GM12873 (cell line): ENCODE measurements around the gene TMEM163.

Source experiments
- TF ChIP-seq, protein P1 (sequence below): IDR thresholded peaks from 2 replicates; pipeline ENCODE4 v1.5.1; 2012; ENCODE audit warnings: low read depth, mild to moderate bottlenecking, moderate library complexity, low read length, control low read depth; ENCODE audit not compliant: insufficient read depth; ENCODE audit errors: missing control alignments

Gene TMEM163

DNA sequence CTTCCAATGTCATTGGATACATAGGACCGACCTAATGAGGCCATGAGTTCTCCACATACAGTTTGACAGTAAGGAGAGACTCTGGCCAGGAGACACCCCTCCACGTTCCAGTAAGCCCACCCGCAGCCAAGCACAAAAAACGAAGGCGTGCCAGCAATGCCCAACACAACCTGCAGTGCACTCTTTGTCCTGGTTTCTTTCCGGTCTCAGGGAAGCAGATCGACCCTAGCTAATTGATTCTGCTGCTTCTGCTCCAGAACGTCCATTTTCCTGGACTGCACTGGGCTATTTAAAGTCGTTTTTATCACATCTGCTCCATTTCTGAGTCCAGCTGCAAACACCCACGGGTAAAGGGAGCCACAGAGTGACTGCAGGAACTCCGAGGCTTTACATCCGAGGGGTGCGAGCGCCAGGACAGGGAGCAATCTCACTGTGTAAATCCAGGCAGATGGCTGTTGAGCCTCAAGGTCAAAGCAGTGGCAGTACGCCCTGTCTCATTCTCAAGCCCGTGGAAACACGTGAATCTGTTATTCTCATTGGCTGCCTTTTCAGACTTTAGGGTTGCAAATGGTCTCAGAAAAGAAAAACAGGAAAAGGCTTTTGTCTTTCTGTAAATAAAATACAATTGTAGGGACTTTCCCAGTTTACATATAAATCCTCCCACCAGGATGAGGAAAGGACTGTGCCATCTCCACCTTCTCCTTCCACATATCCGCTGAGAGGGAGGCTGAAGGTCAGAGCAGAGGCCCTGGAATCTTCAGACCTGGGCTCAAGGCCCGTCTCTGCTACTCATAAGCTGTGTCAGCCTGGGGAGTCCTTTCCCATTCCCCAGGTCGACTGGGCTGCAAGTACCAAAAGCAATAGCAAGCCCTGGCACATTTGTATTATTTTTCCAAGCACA, 40.7 kb downstream of the TMEM163 start:
- TF ChIP-seq, protein P1, sequence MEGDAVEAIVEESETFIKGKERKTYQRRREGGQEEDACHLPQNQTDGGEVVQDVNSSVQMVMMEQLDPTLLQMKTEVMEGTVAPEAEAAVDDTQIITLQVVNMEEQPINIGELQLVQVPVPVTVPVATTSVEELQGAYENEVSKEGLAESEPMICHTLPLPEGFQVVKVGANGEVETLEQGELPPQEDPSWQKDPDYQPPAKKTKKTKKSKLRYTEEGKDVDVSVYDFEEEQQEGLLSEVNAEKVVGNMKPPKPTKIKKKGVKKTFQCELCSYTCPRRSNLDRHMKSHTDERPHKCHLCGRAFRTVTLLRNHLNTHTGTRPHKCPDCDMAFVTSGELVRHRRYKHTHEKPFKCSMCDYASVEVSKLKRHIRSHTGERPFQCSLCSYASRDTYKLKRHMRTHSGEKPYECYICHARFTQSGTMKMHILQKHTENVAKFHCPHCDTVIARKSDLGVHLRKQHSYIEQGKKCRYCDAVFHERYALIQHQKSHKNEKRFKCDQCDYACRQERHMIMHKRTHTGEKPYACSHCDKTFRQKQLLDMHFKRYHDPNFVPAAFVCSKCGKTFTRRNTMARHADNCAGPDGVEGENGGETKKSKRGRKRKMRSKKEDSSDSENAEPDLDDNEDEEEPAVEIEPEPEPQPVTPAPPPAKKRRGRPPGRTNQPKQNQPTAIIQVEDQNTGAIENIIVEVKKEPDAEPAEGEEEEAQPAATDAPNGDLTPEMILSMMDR: no peak

DNA sequence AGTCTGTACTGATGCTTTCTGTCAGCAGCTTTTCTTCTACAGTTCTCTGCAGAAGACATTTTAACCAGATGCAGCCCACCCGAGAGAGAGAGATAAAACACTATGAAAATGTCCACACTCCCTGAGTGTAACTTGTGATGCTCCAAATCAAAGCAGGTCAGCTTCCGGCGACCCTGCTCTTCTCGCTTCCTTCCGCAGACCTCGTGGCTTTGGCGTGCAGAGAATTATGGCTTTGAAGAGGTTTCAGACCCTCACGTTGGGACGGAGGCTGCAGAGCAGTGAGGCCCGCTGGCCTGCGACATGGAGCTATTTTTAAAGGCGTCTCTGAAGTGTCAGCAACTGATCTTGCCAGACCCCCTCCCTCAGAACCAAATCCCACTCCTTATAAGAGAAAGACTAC, 41.8 kb downstream of the TMEM163 start:
- TF ChIP-seq, protein P1: no peak

DNA sequence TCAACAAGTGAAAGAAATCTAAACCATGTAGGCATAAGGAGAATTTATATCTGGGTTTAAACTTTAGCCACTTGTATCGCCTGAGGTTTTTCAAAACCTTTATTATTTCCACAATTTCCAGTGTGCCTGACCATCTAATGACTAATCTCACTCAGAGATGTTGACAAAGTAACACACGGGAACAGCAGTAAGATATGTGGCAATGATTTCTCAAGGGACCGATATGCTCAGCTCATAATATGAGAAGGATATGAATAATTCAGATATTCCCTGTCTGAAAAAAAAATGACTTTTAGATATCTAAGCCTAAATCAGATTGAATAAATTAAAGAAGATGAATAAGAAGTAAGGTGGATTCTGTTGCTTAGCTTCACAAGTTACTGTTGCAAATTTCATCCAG, 43.5 kb downstream of the TMEM163 start:
- TF ChIP-seq, protein P1: no peak

DNA sequence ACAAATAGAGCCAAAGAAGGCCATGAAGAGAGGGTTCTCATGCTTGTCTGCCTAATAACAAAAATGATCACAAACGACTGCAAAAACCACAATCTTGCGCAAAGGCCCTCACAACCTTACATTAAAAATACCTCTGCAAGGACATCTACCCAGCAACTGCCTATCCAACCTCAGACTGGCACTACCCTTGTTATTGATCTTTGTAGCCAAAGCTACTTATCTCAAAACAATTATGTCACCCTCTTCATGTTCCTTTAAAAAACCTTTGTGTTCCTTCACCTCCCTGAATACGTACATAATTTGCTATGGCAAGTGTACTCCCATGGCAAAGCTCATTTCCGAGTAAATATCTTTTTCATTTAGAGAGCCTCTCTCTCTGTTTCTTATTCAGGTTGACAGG, 44.1 kb downstream of the TMEM163 start:
- TF ChIP-seq, protein P1: no peak

DNA sequence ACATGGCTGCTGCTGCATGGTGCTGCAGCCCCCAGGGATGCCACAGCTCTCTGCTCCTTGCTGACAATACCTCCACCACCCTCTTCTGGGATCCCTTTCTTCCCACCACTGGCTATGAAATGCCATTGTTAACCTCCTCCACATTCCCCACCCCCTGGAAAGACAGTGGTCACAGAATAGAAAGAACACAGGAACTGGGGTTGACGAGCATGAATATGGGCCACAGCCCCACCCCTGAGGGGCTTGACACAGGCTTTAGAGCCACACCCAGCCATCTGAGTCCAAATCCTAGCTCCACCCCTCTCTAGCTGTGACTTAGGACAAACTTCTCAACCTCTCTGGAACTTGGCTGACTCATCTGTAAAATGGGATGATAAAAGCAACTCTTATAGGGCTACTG, 47.3 kb downstream of the TMEM163 start:
- TF ChIP-seq, protein P1: no peak

DNA sequence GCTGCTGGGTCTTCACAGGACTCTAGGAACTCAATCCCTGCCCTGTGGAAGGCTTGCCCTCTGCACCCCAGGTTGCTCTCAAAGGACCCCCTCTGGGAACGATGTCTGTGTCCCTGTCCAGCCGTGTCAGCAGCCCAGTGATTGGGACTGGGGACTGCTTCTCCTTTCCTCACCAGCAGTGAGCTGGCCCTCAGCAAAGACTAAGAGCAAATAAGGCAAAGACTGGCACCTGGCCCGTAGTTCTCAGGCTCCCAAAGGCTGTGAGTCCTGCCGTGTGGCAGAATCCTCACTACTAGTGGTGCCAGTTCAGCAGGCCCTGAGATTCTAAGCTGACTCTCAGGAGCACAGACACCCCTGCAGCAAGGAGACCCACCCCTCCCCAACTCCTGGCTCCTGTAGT, 47.8 kb downstream of the TMEM163 start:
- TF ChIP-seq, protein P1: no peak

DNA sequence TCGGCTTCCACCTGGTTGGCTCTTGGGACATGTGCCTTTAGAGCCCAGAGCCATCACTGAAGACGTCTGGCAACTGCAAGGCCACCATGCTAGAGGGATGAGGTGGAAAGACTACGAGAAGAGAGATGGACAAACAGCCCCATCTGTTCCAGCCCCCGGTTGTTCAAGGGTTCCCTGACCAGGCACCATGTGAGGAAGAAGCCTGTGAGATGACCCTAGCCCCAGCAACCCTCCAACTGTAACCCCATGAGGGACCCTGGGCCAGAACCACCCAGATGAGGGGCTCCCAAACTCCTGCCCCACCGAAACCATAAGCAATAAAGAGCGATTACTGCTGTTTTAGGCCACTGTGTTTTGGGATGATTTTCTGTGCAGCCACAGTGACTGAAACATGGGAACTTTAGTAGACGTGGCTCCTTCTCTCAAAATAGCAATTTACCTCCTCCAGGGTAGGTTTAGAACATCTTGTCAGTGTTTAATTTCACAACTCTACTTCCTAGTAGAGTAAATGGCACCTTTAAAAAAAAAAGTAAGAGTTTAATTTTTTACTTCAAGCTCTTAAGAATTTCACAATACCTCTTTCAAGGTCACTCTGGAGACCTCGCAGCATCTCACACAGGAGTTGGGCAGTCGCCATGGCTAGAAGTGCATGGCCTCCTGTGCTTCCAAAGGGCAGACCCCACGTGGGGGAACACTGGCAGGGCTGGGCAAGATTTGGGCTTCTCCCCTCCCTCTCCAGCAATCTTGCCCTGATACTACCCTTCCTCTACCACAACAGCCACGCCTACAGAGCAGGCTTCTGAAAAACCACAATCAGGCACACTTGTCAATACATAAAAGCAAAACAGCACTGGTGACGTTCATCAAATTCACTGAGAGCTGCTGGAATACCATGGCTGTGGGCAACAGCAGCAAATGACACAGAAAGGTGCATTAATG, 48.8 kb downstream of the TMEM163 start:
- TF ChIP-seq, protein P1: no peak
